Colonic mucosa (tissue), 4 donors: ENCODE results near the gene SLC38A5. TPM values are rescaled to one million over a fixed set of nuclear protein-coding genes. Genes with fewer than 3 reads are reported as not detected.

Experiments
- DNase-seq: peaks from one replicate; pipeline ENCODE4 v3.0.0-alpha.2; 2020
- H3K27ac ChIP-seq: fragments of 200-600 bp; one replicate; pipeline ENCODE4 v1.8.0; 2021
- H3K27me3 ChIP-seq: fragments of 200-600 bp; one replicate; pipeline ENCODE4 v1.8.0; 2021
- H3K36me3 ChIP-seq: fragments of 200-600 bp; one replicate; pipeline ENCODE4 v1.8.0; 2021
- H3K4me1 ChIP-seq: fragments of 200-600 bp; one replicate; pipeline ENCODE4 v1.8.0; 2021; ENCODE audit warnings: mild to moderate bottlenecking
- H3K4me3 ChIP-seq: fragments of 200-600 bp; one replicate; pipeline ENCODE4 v1.8.0; 2021
- H3K9ac ChIP-seq, 2 donors: one replicate each; pipeline ENCODE4 v1.7.0; 2013; ENCODE audit warnings: control low read depth in 2 of 2, low read depth in 2 of 2, low read length in 2 of 2
- H3K9me3 ChIP-seq: fragments of 200-600 bp; one replicate; pipeline ENCODE4 v1.8.0; 2021
- CTCF ChIP-seq: fragments of 200-600 bp; IDR thresholded peaks from one replicate; pipeline ENCODE4 v1.8.0; 2022; ENCODE audit warnings: antibody characterized with exemption, mild to moderate bottlenecking
- intact Hi-C: fragments of 100-400 bp; cut with DNase I; formaldehyde crosslinking; loops from one replicate; pipeline ENCODE4 v1.14.1; 2022
- total RNA-seq, 2 donors: library from RNA; stranded (reverse); fragmentation: NEBNext Ultra II Directional in 1 of 2; extraction: Animal tissue kit (Norgen Biotek cat#: 25700) in 1 of 2; gene quantifications; one replicate each; pipeline ENCODE4 v1.2.1, GENCODE V29; 2021
- donor health status: healthy.
- donor health status: DM: no; HTN: no; CAD: no.
- donor health status: DM: no; HTN: no; CAD: no.

The SLC38A5 gene
- total RNA-seq, 2 donors from 2014 or later: 18.8 to 89.3 TPM

GRCh38 chrX:48491809-48492208 is 21.7 kb upstream of the SLC38A5 start:
- Histone ChIP-seq H3K4me1 (no peaks in the 10 kb centered on the region), H3K36me3 (no peaks in the 10 kb centered on the region), H3K27me3 (no peaks in the 10 kb centered on the region), H3K27ac (no peak overlapping the region), H3K9ac (no peak overlapping the region), H3K9me3 (no peaks in the 10 kb centered on the region), H3K4me3 (no peak overlapping the region)
- intact Hi-C loops: loop anchor here (10.0 kb wide), 1 partner anchor 407 kb away; no protein-coding TSS in a partner anchor
- no peak for TF ChIP-seq CTCF
- DNase-seq: no peak

- intact Hi-C loops: loop anchor here (10.0 kb wide), 1 partner anchor 406 kb away; no protein-coding TSS in a partner anchor
- Histone ChIP-seq H3K4me3 (no peak overlapping the region), H3K9ac (no peak overlapping the region), H3K36me3 (no peaks in the 10 kb centered on the region), H3K9me3 (no peaks in the 10 kb centered on the region), H3K4me1 (no peaks in the 10 kb centered on the region), H3K27ac (no peak overlapping the region), H3K27me3 (no peaks in the 10 kb centered on the region)
- no peak for TF ChIP-seq CTCF
- DNase-seq: no peak
Observed at GRCh38 chrX:48490661-48491060, 20.6 kb upstream of the SLC38A5 start.

- H3K4me1 ChIP-seq: no peaks in the 10 kb centered on the region
- no peak overlapping the region for H3K9ac ChIP-seq
- no peaks in the 10 kb centered on the region for H3K9me3 ChIP-seq
- H3K4me3 ChIP-seq: no peak overlapping the region
- intact Hi-C loops: loop anchor here (10.0 kb wide), 1 partner anchor 405 kb away; no protein-coding TSS in a partner anchor
- TF ChIP-seq CTCF: no peak
- H3K36me3 ChIP-seq: no peaks in the 10 kb centered on the region
- no peak overlapping the region for H3K27ac ChIP-seq
- no peaks in the 10 kb centered on the region for H3K27me3 ChIP-seq
- no peak for DNase-seq
Observed at GRCh38 chrX:48489892-48490291, 19.8 kb upstream of the SLC38A5 start.

GRCh38 chrX:48489296-48489695 is 19.2 kb upstream of the SLC38A5 start:
- Histone ChIP-seq H3K27ac (no peak overlapping the region), H3K36me3 (no peaks in the 10 kb centered on the region), H3K9me3 (no peaks in the 10 kb centered on the region), H3K4me1 (no peaks in the 10 kb centered on the region), H3K9ac (no peak overlapping the region), H3K4me3 (no peak overlapping the region), H3K27me3 (no peaks in the 10 kb centered on the region)
- no peak for TF ChIP-seq CTCF
- no peak for DNase-seq
- intact Hi-C loops: no loop called here

GRCh38 chrX:48488034-48488433 is 18.0 kb upstream of the SLC38A5 start:
- no peaks in the 10 kb centered on the region for H3K36me3 ChIP-seq
- H3K4me3 ChIP-seq: no peak overlapping the region
- H3K27ac ChIP-seq: no peak overlapping the region
- DNase-seq: no peak
- no peaks in the 10 kb centered on the region for H3K9me3 ChIP-seq
- TF ChIP-seq CTCF: no peak
- H3K4me1 ChIP-seq: no peaks in the 10 kb centered on the region
- no peak overlapping the region for H3K9ac ChIP-seq
- intact Hi-C loops: no loop called here
- no peaks in the 10 kb centered on the region for H3K27me3 ChIP-seq
